Lower lobe of right lung (tissue), 2 donors: Measurements from ENCODE around the gene LY6G5C. TPM values are rescaled to one million over a fixed set of nuclear protein-coding genes. Genes with fewer than 3 reads are reported as not detected.

Source experiments
- ATAC-seq, 2 donors: fragments of 200-7000 bp; cut with Tn5 transposase; one replicate each; pipeline ENCODE4 v1.9.1; 2020 to 2022; ENCODE audit warnings: mild to moderate bottlenecking in 2 of 2, moderate library complexity in 2 of 2
- DNase-seq: peaks from one replicate; pipeline ENCODE4 v3.0.0-alpha.2; 2020
- H3K27ac ChIP-seq: fragments of 200-600 bp; one replicate; pipeline ENCODE4 v1.8.0; 2022
- H3K27me3 ChIP-seq: fragments of 200-600 bp; one replicate; pipeline ENCODE4 v1.8.0; 2022; ENCODE audit warnings: low read depth
- H3K36me3 ChIP-seq: fragments of 200-600 bp; one replicate; pipeline ENCODE4 v1.8.0; 2022; ENCODE audit warnings: mild to moderate bottlenecking
- H3K4me1 ChIP-seq: fragments of 200-600 bp; one replicate; pipeline ENCODE4 v1.8.0; 2022
- H3K4me3 ChIP-seq: fragments of 200-600 bp; one replicate; pipeline ENCODE4 v1.8.0; 2022; ENCODE audit warnings: mild to moderate bottlenecking
- H3K9me3 ChIP-seq: fragments of 200-600 bp; one replicate; pipeline ENCODE4 v1.8.0; 2022
- CTCF ChIP-seq: fragments of 200-600 bp; IDR thresholded peaks from one replicate; pipeline ENCODE4 v1.8.0; 2022; ENCODE audit warnings: antibody characterized with exemption, mild to moderate bottlenecking
- intact Hi-C: fragments of 100-400 bp; cut with DNase I; formaldehyde crosslinking; loops from one replicate; pipeline ENCODE4 v1.11.0; 2022
- total RNA-seq: library from RNA; stranded (reverse); fragmentation: NEBNext Ultra II Directional; extraction: Animal tissue kit (Norgen Biotek cat#: 25700); gene quantifications from one replicate; pipeline ENCODE4 v1.2.1, GENCODE V29; 2021
- donor health status: DM: no; HTN: yes; CAD: no; lungs with severe emphysema.

The LY6G5C gene
- total RNA-seq, 1 donor from 2014 or later = 2.9 TPM

- ATAC-seq = peak; percentile 76 to 84
- Histone ChIP-seq H3K4me1 (no peaks in the 10 kb centered on the region), H3K4me3 (no peak overlapping the region), H3K27me3 (no peaks in the 10 kb centered on the region), H3K9me3 (no peaks in the 10 kb centered on the region), H3K27ac (peak overlapping the region; percentile 18), H3K36me3 (no peaks in the 10 kb centered on the region)
- DNase-seq = peak; percentile 48
- no peak for TF ChIP-seq CTCF
- intact Hi-C loops = no loop called here
These were observed 37.4 kb upstream of the LY6G5C start for GRCh38 chr6:31718265-31718664.

GRCh38 chr6:31717499-31718222 lies 36.8 kb upstream of the LY6G5C start:
- Histone ChIP-seq H3K27me3 (no peaks in the 10 kb centered on the region), H3K36me3 (no peaks in the 10 kb centered on the region), H3K9me3 (no peaks in the 10 kb centered on the region), H3K4me1 (no peaks in the 10 kb centered on the region), H3K4me3 (no peak overlapping the region), H3K27ac (no peak overlapping the region)
- TF ChIP-seq CTCF = no peak
- ATAC-seq (no peak), DNase-seq (no peak)
- intact Hi-C loops = no loop called here

GRCh38 chr6:31715022-31715958 lies 34.4 kb upstream of the LY6G5C start, which contains the start of gene LY6G6D:
Gene LY6G6D, plus strand, starts transcription at chr6:31715348. Its CDS starts 8 bp downstream, at chr6:31715356.
- no peak for TF ChIP-seq CTCF
- intact Hi-C loops = no loop called here
- ATAC-seq (no peak), DNase-seq (no peak)
- peaks cover 7% of the 10 kb centered on the region for H3K4me1 ChIP-seq
- H3K36me3 ChIP-seq = no peaks in the 10 kb centered on the region
- H3K27ac ChIP-seq = no peak within 1 kb of the TSS
- H3K9me3 ChIP-seq = no peaks in the 10 kb centered on the region
- no peaks in the 10 kb centered on the region for H3K27me3 ChIP-seq
- H3K4me3 ChIP-seq = no peak within 1 kb of the TSS

- no peak overlapping the region for H3K27ac ChIP-seq
- intact Hi-C loops = no loop called here
- H3K27me3 ChIP-seq = no peaks in the 10 kb centered on the region
- ATAC-seq (no peak), DNase-seq (no peak)
- H3K4me3 ChIP-seq = no peak overlapping the region
- no peaks in the 10 kb centered on the region for H3K36me3 ChIP-seq
- peaks cover 7% of the 10 kb centered on the region for H3K4me1 ChIP-seq
- no peak for TF ChIP-seq CTCF
- H3K9me3 ChIP-seq = no peaks in the 10 kb centered on the region
These were observed 33.3 kb upstream of the LY6G5C start for GRCh38 chr6:31713991-31714684.

- DNase-seq (no peak), ATAC-seq (no peak)
- H3K27ac ChIP-seq = no peak overlapping the region
- no peak overlapping the region for H3K4me3 ChIP-seq
- H3K36me3 ChIP-seq = no peaks in the 10 kb centered on the region
- H3K4me1 ChIP-seq = peaks cover 7% of the 10 kb centered on the region
- no peak for TF ChIP-seq CTCF
- no peaks in the 10 kb centered on the region for H3K9me3 ChIP-seq
- no peaks in the 10 kb centered on the region for H3K27me3 ChIP-seq
- intact Hi-C loops = no loop called here
These were observed 32.6 kb upstream of the LY6G5C start for GRCh38 chr6:31713465-31713864.
